Stimulated activated CD8-positive, alpha-beta memory T cell treated with anti-CD3 and anti-CD28 coated beads, Interleukin-15, amount 100 ng/mL, for 4 hours (primary cell): ENCODE measurements around the gene AKT1S1.
A peak's percentile ranks its signal among the peaks of the same experiment; 100 is the strongest.

Experiments used
- DNase-seq, 2 donors: peaks; one replicate each; pipeline ENCODE4 v3.0.0-alpha.2; 2020; ENCODE audit warnings: low read depth in 2 of 2

AKT1S1 gene

GRCh38 chr19:49882643-49883042 lies 5.5 kb upstream of the AKT1S1 start:
- DNase-seq: no peak

GRCh38 chr19:49881672-49882394 lies 4.7 kb upstream of the AKT1S1 start:
- DNase-seq: no peak

GRCh38 chr19:49881186-49881585 lies 4.0 kb upstream of the AKT1S1 start:
- no peak for DNase-seq

- no peak for DNase-seq
These were observed 3.2 kb upstream of the AKT1S1 start for GRCh38 chr19:49880162-49880869.

GRCh38 chr19:49879243-49879963 lies 2.2 kb upstream of the AKT1S1 start:
- DNase-seq: no peak

- no peak for DNase-seq
These were observed 1.6 kb upstream of the AKT1S1 start for GRCh38 chr19:49878744-49879070.

- peak; percentile 95 for DNase-seq
These were observed 956 bp upstream of the AKT1S1 start for GRCh38 chr19:49877879-49878743.

- DNase-seq: peak; percentile 95
These were observed 634 bp downstream of the AKT1S1 start for GRCh38 chr19:49876422-49877019.

GRCh38 chr19:49875857-49876421 lies 1.2 kb downstream of the AKT1S1 start:
- peak in 1 of 2 donors; percentile 44 for DNase-seq

- no peak for DNase-seq
These were observed 2.0 kb downstream of the AKT1S1 start for GRCh38 chr19:49875177-49875576.

- no peak for DNase-seq
These were observed 2.5 kb downstream of the AKT1S1 start for GRCh38 chr19:49874503-49875157.

- DNase-seq: no peak
These were observed 3.3 kb downstream of the AKT1S1 start for GRCh38 chr19:49873834-49874233.

- DNase-seq: no peak
These were observed 4.0 kb downstream of the AKT1S1 start for GRCh38 chr19:49873129-49873521.

GRCh38 chr19:49872245-49873128 lies 4.7 kb downstream of the AKT1S1 start:
- no peak for DNase-seq

- no peak for DNase-seq
These were observed 5.7 kb downstream of the AKT1S1 start for GRCh38 chr19:49871349-49871985.

GRCh38 chr19:49870309-49870901 lies 6.8 kb downstream of the AKT1S1 start:
- no peak for DNase-seq

GRCh38 chr19:49869484-49870308 lies 7.5 kb downstream of the AKT1S1 start:
- DNase-seq: peak; percentile 72 to 80

- peak in 1 of 2 donors; percentile 30 for DNase-seq
These were observed 8.1 kb downstream of the AKT1S1 start for GRCh38 chr19:49869009-49869483.
